WTC11 (cell line): Measurements from ENCODE around the gene FCRL6. TPM values are rescaled to one million over a fixed set of nuclear protein-coding genes. Genes with fewer than 3 reads are reported as not detected.

ENCODE experiments used
- ATAC-seq: fragments of 200-7000 bp; cut with Tn5 transposase; 2 replicates; pipeline ENCODE4 v1.10.0; 2021; ENCODE audit warnings: mild to moderate bottlenecking, moderate library complexity
- CTCF ChIA-PET: fragments of 300-600 bp; sonication (Branson Sonifier 250); formaldehyde crosslinking; loops from one replicate; lab custom pipeline; 2021; ENCODE audit warnings: antibody characterized with exemption; lab: Charles Lee
- POLR2A ChIA-PET: fragments of 350-600 bp; sonication (Branson Sonifier 250); formaldehyde crosslinking; loops from one replicate; lab custom pipeline; 2021; ENCODE audit warnings: antibody characterized with exemption; lab: Charles Lee
- DNase-seq: peaks from one replicate; pipeline ENCODE4 v3.0.0; 2021; ENCODE audit warnings: low spot score
- H3K27ac Mint-ChIP-seq: 2 replicates; pipeline ENCODE4 v1.8.0; 2021; ENCODE audit warnings: mixed read lengths
- H3K27me3 Mint-ChIP-seq: 2 replicates; pipeline ENCODE4 v1.8.0; 2021; ENCODE audit warnings: low read depth, mild to moderate bottlenecking, moderate library complexity, mixed read lengths
- H3K36me3 Mint-ChIP-seq: 2 replicates; pipeline ENCODE4 v1.8.0; 2021; ENCODE audit warnings: mixed read lengths
- H3K4me1 Mint-ChIP-seq: 2 replicates; pipeline ENCODE4 v1.8.0; 2022; ENCODE audit warnings: mixed read lengths
- H3K4me3 Mint-ChIP-seq: 2 replicates; pipeline ENCODE4 v1.8.0; 2021; ENCODE audit warnings: mild to moderate bottlenecking, moderate library complexity, mixed read lengths
- H3K9me3 Mint-ChIP-seq: 2 replicates; pipeline ENCODE4 v1.8.0; 2021; ENCODE audit warnings: mixed read lengths
- CREB1 ChIP-seq: sonication (generic); formaldehyde crosslinking; IDR thresholded peaks from 2 replicates; pipeline ENCODE4 v1.8.0; 2023; ENCODE audit warnings: mild to moderate bottlenecking, missing genetic modification reagents
- CREM ChIP-seq: sonication (generic); formaldehyde crosslinking; IDR thresholded peaks from 2 replicates; pipeline ENCODE4 v1.8.1; 2022; ENCODE audit warnings: mild to moderate bottlenecking, missing genetic modification reagents, moderate library complexity
- FOXJ3 ChIP-seq: sonication (generic); formaldehyde crosslinking; IDR thresholded peaks from 2 replicates; pipeline ENCODE4 v1.9.0; 2021; ENCODE audit warnings: missing genetic modification reagents, mild to moderate bottlenecking, borderline replicate concordance
- JAZF1 ChIP-seq: fragments of 250-450 bp; sonication (Bioruptor Pico); IDR thresholded peaks from 2 replicates; pipeline ENCODE4 v1.9.0; 2021; ENCODE audit warnings: moderate library complexity, mild to moderate bottlenecking, inconsistent platforms
- KAT7 ChIP-seq: sonication (generic); formaldehyde crosslinking; IDR thresholded peaks from 2 replicates; pipeline ENCODE4 v1.8.1; 2023; ENCODE audit warnings: missing genetic modification reagents, mild to moderate bottlenecking, borderline replicate concordance
- NFATC4 ChIP-seq: fragments of 250-450 bp; sonication (Bioruptor Pico); IDR thresholded peaks from 2 replicates; pipeline ENCODE4 v1.9.0; 2021; ENCODE audit warnings: mild to moderate bottlenecking
- RELA ChIP-seq: sonication (generic); formaldehyde crosslinking; IDR thresholded peaks from 2 replicates; pipeline ENCODE4 v1.8.1; 2022; ENCODE audit warnings: missing genetic modification reagents, mild to moderate bottlenecking, borderline replicate concordance
- SMAD3 ChIP-seq: sonication (generic); formaldehyde crosslinking; IDR thresholded peaks from 2 replicates; pipeline ENCODE4 v1.8.0; 2022; ENCODE audit warnings: missing genetic modification reagents, mild to moderate bottlenecking, borderline replicate concordance
- TEAD4 ChIP-seq: sonication (generic); formaldehyde crosslinking; IDR thresholded peaks from 2 replicates; pipeline ENCODE4 v1.8.0; 2022; ENCODE audit warnings: mild to moderate bottlenecking, missing genetic modification reagents
- ZBTB21 ChIP-seq: sonication (generic); formaldehyde crosslinking; IDR thresholded peaks from 2 replicates; pipeline ENCODE4 v1.8.1; 2023; ENCODE audit warnings: mild to moderate bottlenecking, missing genetic modification reagents, borderline replicate concordance
- ZNF138 ChIP-seq: sonication (generic); formaldehyde crosslinking; conservative IDR thresholded peaks from 2 replicates; pipeline ENCODE4 v1.8.1; 2022; ENCODE audit warnings: mild to moderate bottlenecking, moderate library complexity, missing genetic modification reagents
- ZNF232 ChIP-seq: sonication (generic); formaldehyde crosslinking; IDR thresholded peaks from 2 replicates; pipeline ENCODE4 v1.8.0; 2022; ENCODE audit warnings: mild to moderate bottlenecking, missing genetic modification reagents
- ZNF396 ChIP-seq: fragments of 250-450 bp; sonication (Bioruptor Pico); IDR thresholded peaks from 2 replicates; pipeline ENCODE4 v1.8.0; 2021; ENCODE audit warnings: mild to moderate bottlenecking, moderate library complexity, borderline replicate concordance
- total RNA-seq: library from RNA; stranded (reverse); gene quantifications from 3 replicates; pipeline ENCODE4 v1.2.3, GENCODE V29; 2021
- TF ChIP-seq, protein P1 (sequence below): sonication (generic); formaldehyde crosslinking; IDR thresholded peaks from 2 replicates; pipeline ENCODE4 v1.8.1; 2022; ENCODE audit warnings: mild to moderate bottlenecking, missing genetic modification reagents, moderate library complexity, borderline replicate concordance
- TF ChIP-seq, protein P2 (sequence below): fragments of 200-600 bp; IDR thresholded peaks from 2 replicates; pipeline ENCODE4 v1.8.0; 2022; ENCODE audit warnings: antibody characterized with exemption
- TF ChIP-seq, protein P3 (sequence below): fragments of 250-450 bp; sonication (Bioruptor Pico); IDR thresholded peaks from 2 replicates; pipeline ENCODE4 v1.9.0; 2021; ENCODE audit warnings: mild to moderate bottlenecking, borderline replicate concordance
- TF ChIP-seq, protein P4 (sequence below): sonication (generic); formaldehyde crosslinking; IDR thresholded peaks from 2 replicates; pipeline ENCODE4 v1.8.0; 2022; ENCODE audit warnings: mild to moderate bottlenecking, missing genetic modification reagents
- TF ChIP-seq, protein P5 (sequence below): sonication (generic); formaldehyde crosslinking; IDR thresholded peaks from 2 replicates; pipeline ENCODE4 v1.8.1; 2023; ENCODE audit warnings: mild to moderate bottlenecking, moderate library complexity, missing genetic modification reagents
- TF ChIP-seq, protein P6 (sequence below): sonication (generic); formaldehyde crosslinking; IDR thresholded peaks from 2 replicates; pipeline ENCODE4 v1.8.1; 2022; ENCODE audit warnings: low read depth, mild to moderate bottlenecking, moderate library complexity, missing genetic modification reagents, borderline replicate concordance
- TF ChIP-seq, protein P7 (sequence below): fragments of 250-450 bp; sonication (Bioruptor Pico); conservative IDR thresholded peaks from 2 replicates; pipeline ENCODE4 v1.9.0; 2021; ENCODE audit warnings: mild to moderate bottlenecking

FCRL6 gene
- total RNA-seq, 1 experiment from 2014 or later: not detected

DNA sequence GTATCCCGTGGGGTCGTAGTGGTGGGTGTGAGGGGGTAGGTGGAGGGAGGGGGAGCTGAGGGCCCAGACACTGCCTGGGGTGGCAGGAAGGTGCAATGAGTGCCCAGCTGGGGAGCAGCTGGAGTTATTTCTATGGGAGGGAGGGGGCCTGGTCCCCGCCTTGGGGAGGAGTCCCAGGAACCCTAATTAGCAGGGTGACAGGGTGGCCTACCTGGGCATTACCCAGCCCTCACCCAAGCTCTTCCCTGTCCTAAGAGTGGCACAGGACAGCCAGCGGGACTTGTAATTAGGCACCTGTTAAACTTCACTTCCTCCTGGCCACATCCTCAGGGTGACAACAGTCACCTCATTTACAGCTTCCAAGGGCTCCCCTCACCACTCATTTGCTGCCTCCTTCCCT lies 60.4 kb downstream of the FCRL6 start, which contains the start of gene VSIG8:
Gene VSIG8 (minus strand): TSS at position 101 of the 400 bp plus-strand sequence. CDS start 136 bp downstream, outside the sequence.
- Mint-ChIP-seq H3K4me1 (peaks cover 3% of the 10 kb centered on the region), H3K9me3 (no peaks in the 10 kb centered on the region), H3K27me3 (peaks cover 5% of the 10 kb centered on the region; the same call in 1 of the 2 replicates), H3K27ac (no peak within 1 kb of the TSS), H3K36me3 (no peaks in the 10 kb centered on the region), H3K4me3 (no peak within 1 kb of the TSS)
- CTCF ChIA-PET: interaction anchor here (0.6 to 2.5 kb wide), 5 partner anchors 10 to 63 kb away, joined by 3 to 7 read pairs (median 4); no protein-coding TSS in a partner anchor
- no peak for ATAC-seq
- DNase-seq: no peak
- TF ChIP-seq, protein P1, sequence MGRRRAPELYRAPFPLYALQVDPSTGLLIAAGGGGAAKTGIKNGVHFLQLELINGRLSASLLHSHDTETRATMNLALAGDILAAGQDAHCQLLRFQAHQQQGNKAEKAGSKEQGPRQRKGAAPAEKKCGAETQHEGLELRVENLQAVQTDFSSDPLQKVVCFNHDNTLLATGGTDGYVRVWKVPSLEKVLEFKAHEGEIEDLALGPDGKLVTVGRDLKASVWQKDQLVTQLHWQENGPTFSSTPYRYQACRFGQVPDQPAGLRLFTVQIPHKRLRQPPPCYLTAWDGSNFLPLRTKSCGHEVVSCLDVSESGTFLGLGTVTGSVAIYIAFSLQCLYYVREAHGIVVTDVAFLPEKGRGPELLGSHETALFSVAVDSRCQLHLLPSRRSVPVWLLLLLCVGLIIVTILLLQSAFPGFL (CRISPR knock-in tag): no peak
- TF ChIP-seq ZNF396 (CRISPR knock-in tag): no peak
- TF ChIP-seq TEAD4: no peak
- TF ChIP-seq RELA: no peak
- TF ChIP-seq, protein P2, sequence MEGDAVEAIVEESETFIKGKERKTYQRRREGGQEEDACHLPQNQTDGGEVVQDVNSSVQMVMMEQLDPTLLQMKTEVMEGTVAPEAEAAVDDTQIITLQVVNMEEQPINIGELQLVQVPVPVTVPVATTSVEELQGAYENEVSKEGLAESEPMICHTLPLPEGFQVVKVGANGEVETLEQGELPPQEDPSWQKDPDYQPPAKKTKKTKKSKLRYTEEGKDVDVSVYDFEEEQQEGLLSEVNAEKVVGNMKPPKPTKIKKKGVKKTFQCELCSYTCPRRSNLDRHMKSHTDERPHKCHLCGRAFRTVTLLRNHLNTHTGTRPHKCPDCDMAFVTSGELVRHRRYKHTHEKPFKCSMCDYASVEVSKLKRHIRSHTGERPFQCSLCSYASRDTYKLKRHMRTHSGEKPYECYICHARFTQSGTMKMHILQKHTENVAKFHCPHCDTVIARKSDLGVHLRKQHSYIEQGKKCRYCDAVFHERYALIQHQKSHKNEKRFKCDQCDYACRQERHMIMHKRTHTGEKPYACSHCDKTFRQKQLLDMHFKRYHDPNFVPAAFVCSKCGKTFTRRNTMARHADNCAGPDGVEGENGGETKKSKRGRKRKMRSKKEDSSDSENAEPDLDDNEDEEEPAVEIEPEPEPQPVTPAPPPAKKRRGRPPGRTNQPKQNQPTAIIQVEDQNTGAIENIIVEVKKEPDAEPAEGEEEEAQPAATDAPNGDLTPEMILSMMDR: no peak
- no peak for TF ChIP-seq ZNF232 (CRISPR knock-in tag)
- no peak for TF ChIP-seq ZBTB21 (CRISPR knock-in tag)
- no peak for TF ChIP-seq NFATC4 (CRISPR knock-in tag)
- TF ChIP-seq SMAD3: no peak
- TF ChIP-seq, protein P3, sequence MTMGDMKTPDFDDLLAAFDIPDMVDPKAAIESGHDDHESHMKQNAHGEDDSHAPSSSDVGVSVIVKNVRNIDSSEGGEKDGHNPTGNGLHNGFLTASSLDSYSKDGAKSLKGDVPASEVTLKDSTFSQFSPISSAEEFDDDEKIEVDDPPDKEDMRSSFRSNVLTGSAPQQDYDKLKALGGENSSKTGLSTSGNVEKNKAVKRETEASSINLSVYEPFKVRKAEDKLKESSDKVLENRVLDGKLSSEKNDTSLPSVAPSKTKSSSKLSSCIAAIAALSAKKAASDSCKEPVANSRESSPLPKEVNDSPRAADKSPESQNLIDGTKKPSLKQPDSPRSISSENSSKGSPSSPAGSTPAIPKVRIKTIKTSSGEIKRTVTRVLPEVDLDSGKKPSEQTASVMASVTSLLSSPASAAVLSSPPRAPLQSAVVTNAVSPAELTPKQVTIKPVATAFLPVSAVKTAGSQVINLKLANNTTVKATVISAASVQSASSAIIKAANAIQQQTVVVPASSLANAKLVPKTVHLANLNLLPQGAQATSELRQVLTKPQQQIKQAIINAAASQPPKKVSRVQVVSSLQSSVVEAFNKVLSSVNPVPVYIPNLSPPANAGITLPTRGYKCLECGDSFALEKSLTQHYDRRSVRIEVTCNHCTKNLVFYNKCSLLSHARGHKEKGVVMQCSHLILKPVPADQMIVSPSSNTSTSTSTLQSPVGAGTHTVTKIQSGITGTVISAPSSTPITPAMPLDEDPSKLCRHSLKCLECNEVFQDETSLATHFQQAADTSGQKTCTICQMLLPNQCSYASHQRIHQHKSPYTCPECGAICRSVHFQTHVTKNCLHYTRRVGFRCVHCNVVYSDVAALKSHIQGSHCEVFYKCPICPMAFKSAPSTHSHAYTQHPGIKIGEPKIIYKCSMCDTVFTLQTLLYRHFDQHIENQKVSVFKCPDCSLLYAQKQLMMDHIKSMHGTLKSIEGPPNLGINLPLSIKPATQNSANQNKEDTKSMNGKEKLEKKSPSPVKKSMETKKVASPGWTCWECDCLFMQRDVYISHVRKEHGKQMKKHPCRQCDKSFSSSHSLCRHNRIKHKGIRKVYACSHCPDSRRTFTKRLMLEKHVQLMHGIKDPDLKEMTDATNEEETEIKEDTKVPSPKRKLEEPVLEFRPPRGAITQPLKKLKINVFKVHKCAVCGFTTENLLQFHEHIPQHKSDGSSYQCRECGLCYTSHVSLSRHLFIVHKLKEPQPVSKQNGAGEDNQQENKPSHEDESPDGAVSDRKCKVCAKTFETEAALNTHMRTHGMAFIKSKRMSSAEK (CRISPR knock-in tag): no peak
- TF ChIP-seq CREB1 (CRISPR knock-in tag): no peak
- no peak for TF ChIP-seq FOXJ3
- TF ChIP-seq, protein P4, sequence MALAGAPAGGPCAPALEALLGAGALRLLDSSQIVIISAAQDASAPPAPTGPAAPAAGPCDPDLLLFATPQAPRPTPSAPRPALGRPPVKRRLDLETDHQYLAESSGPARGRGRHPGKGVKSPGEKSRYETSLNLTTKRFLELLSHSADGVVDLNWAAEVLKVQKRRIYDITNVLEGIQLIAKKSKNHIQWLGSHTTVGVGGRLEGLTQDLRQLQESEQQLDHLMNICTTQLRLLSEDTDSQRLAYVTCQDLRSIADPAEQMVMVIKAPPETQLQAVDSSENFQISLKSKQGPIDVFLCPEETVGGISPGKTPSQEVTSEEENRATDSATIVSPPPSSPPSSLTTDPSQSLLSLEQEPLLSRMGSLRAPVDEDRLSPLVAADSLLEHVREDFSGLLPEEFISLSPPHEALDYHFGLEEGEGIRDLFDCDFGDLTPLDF: no peak
- no peak for TF ChIP-seq ZNF138
- TF ChIP-seq, protein P5, sequence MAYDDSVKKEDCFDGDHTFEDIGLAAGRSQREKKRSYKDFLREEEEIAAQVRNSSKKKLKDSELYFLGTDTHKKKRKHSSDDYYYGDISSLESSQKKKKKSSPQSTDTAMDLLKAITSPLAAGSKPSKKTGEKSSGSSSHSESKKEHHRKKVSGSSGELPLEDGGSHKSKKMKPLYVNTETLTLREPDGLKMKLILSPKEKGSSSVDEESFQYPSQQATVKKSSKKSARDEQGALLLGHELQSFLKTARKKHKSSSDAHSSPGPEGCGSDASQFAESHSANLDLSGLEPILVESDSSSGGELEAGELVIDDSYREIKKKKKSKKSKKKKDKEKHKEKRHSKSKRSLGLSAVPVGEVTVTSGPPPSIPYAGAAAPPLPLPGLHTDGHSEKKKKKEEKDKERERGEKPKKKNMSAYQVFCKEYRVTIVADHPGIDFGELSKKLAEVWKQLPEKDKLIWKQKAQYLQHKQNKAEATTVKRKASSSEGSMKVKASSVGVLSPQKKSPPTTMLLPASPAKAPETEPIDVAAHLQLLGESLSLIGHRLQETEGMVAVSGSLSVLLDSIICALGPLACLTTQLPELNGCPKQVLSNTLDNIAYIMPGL (CRISPR knock-in tag): no peak
- no peak for TF ChIP-seq KAT7
- TF ChIP-seq, protein P6, sequence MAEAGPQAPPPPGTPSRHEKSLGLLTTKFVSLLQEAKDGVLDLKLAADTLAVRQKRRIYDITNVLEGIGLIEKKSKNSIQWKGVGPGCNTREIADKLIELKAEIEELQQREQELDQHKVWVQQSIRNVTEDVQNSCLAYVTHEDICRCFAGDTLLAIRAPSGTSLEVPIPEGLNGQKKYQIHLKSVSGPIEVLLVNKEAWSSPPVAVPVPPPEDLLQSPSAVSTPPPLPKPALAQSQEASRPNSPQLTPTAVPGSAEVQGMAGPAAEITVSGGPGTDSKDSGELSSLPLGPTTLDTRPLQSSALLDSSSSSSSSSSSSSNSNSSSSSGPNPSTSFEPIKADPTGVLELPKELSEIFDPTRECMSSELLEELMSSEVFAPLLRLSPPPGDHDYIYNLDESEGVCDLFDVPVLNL (CRISPR knock-in tag): no peak
- TF ChIP-seq, protein P7, sequence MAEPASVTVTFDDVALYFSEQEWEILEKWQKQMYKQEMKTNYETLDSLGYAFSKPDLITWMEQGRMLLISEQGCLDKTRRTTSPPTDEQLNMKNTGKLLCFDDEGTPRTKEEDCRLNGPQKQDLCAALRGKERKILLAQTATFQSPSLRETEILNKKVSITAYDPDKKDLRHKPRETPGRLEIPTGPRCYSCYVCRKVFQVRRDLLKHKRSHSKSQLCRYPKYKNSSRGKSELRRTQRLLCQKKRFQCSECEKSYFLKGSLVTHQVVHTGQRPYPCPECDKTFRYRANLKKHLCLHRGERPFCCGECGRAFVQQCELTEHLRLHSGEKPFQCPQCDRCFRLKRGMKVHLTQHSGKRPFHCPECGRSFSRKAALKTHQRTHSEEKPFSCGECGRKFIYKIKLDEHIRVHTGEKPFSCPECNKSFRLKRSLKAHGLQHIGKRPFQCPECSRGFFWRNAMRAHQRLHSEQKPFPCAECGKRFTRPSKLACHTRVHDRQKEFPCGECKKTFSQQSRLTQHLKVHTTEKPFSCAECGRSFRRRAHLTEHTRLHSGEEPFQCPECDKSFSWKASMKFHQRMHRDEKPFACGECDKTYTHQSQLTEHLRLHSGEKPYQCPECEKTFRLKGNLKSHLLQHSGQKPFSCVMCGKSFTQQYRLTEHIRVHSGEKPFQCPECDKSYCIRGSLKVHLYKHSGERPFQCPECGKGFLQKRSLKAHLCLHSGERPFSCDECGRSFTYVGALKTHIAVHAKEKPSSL (CRISPR knock-in tag): no peak
- TF ChIP-seq JAZF1: no peak
- TF ChIP-seq CREM (CRISPR knock-in tag): no peak
- POLR2A ChIA-PET: no interaction called here
